Panc1 (cell line): ENCODE results near the gene OGFOD2. TPM values are rescaled to one million over a fixed set of nuclear protein-coding genes. Genes with fewer than 3 reads are reported as not detected.

Experiments
- ATAC-seq: fragments of 200-7000 bp; cut with Tn5 transposase; 2 replicates; pipeline ENCODE4 v1.9.1; 2020; ENCODE audit warnings: mild to moderate bottlenecking, moderate library complexity
- BruUV-seq: library from RNA; stranded (reverse); fragments of 400-500 nt; replicated peaks from 2 replicates; lab custom pipeline; 2021; lab: Mats Ljungman, UMichigan
- CTCF ChIA-PET: fragments of 300-600 bp; sonication (Branson Sonifier 250); formaldehyde crosslinking; loops from one replicate; lab custom pipeline; 2022; ENCODE audit warnings: antibody characterized with exemption; lab: Charles Lee
- POLR2A ChIA-PET: fragments of 300-600 bp; sonication (Branson Sonifier 250); formaldehyde crosslinking; loops from one replicate; lab custom pipeline; 2022; ENCODE audit warnings: antibody characterized with exemption; lab: Charles Lee
- DNase-seq: peaks from one replicate; pipeline ENCODE4 v3.0.0-alpha.2; 2010; ENCODE audit warnings: low read depth, low spot score
- H3K27ac ChIP-seq: 2 replicates; pipeline ENCODE4 v1.5.1; 2011; ENCODE audit warnings: mild to moderate bottlenecking, low read length, inconsistent platforms
- H3K27me3 ChIP-seq: fragments of 200-500 bp; sonication (Bioruptor generic); 2 replicates; pipeline ENCODE4 v1.6.0; 2014; ENCODE audit warnings: low read length, inconsistent platforms; ENCODE audit not compliant: control insufficient read depth, insufficient read depth
- H3K36me3 ChIP-seq: fragments of 200-500 bp; sonication (Bioruptor generic); 2 replicates; pipeline ENCODE4 v1.5.1; 2014; ENCODE audit warnings: inconsistent platforms, mild to moderate bottlenecking, low read length, moderate library complexity; ENCODE audit not compliant: control insufficient read depth, insufficient read depth
- H3K4me1 ChIP-seq: 2 replicates; pipeline ENCODE4 v1.5.1; 2011; ENCODE audit warnings: inconsistent platforms, mild to moderate bottlenecking, low read length, moderate library complexity; ENCODE audit not compliant: control insufficient read depth, insufficient read depth
- H3K4me3 ChIP-seq, 2 experiments: 2 replicates each; pipeline ENCODE4 v1.5.1; 2011 to 2012; ENCODE audit warnings: low read depth in 2 of 2, low read length in 2 of 2, mild to moderate bottlenecking in 2 of 2, inconsistent platforms in 1 of 2, moderate library complexity in 1 of 2
- H3K9me3 ChIP-seq: fragments of 200-500 bp; sonication (Bioruptor generic); 2 replicates; pipeline ENCODE4 v1.5.1; 2014; ENCODE audit warnings: low read depth, mild to moderate bottlenecking, inconsistent platforms, low read length, moderate library complexity; ENCODE audit not compliant: control insufficient read depth, insufficient read depth
- POLR2AphosphoS5 ChIP-seq: IDR thresholded peaks from 2 replicates; pipeline ENCODE4 v1.6.1; 2012; ENCODE audit warnings: mild to moderate bottlenecking, low read depth, low read length, moderate library complexity
- SIN3A ChIP-seq: IDR thresholded peaks from 2 replicates; pipeline ENCODE4 v1.6.1; 2012; ENCODE audit warnings: low read depth, mild to moderate bottlenecking, low read length, moderate library complexity, borderline replicate concordance; ENCODE audit not compliant: insufficient read depth
- TCF7L2 ChIP-seq: IDR thresholded peaks from 2 replicates; pipeline ENCODE4 v1.6.1; 2011; ENCODE audit warnings: mild to moderate bottlenecking, low read depth, low read length, inconsistent platforms
- in situ Hi-C: cut with HindIII; loops from 2 replicates; pipeline ENCODE4 v1.10.0; 2016; ENCODE audit warnings: low sequenced_read_pairs, low pct_unique_long_range_greater_than_20kb
- intact Hi-C: fragments of 100-400 bp; cut with micrococcal nuclease; formaldehyde crosslinking; loops from one replicate; pipeline ENCODE4 v1.10.0; 2022; ENCODE audit not compliant: unreplicated experiment
- total RNA-seq: library from RNA; stranded (reverse); gene quantifications from one replicate; pipeline ENCODE4 v1.2.1, GENCODE V29; 2021; ENCODE audit not compliant: unreplicated experiment
- TF ChIP-seq, protein P1 (sequence below), 2 experiments: IDR thresholded peaks; 2 replicates each; pipeline ENCODE4 v1.6.1; 2011 to 2012; ENCODE audit warnings: low read depth in 2 of 2, control low read depth in 1 of 2, low read length in 1 of 2, mild to moderate bottlenecking in 1 of 2, moderate library complexity in 1 of 2; ENCODE audit not compliant: insufficient read depth in 1 of 2
- TF ChIP-seq, protein P2 (sequence below): fragments of 450-650 bp; IDR thresholded peaks from 2 replicates; pipeline ENCODE4 v1.5.1; 2017; ENCODE audit warnings: mild to moderate bottlenecking

The OGFOD2 gene
- total RNA-seq, 1 experiment from 2014 or later: 32.0 TPM

DNA sequence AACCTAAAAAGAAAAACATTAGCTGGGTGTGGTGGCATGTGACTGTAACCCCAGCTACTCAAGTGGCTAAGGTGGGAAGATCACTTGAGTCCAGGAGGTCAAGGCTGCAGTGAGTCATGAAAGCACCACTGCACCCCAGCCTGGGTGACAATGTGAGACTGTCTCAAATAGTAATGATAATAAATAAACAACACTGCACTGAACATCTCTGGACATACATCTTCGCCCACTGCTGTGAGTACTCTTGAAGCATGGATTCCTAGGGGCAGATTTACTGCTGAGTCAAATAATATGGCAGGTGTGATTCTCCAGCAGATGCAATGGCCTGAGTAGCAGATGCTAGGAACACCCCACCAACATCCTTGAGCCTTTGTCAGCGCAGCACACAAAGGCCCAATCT lies 32.4 kb upstream of the OGFOD2 start:
- POLR2A ChIA-PET: interaction anchor here (0.6 kb wide), 4 partner anchors 35 to 442 kb away, joined by 3 to 7 read pairs (median 5); partner anchors contain the start of gene ZCCHC8
- ATAC-seq (no peak), DNase-seq (no peak)
- Histone ChIP-seq H3K4me3 (no peak overlapping the region), H3K9me3 (no peaks in the 10 kb centered on the region), H3K4me1 (peaks cover 50% of the 10 kb centered on the region), H3K27me3 (no peaks in the 10 kb centered on the region), H3K27ac (peak overlapping the region; percentile 93), H3K36me3 (no peaks in the 10 kb centered on the region)
- BruUV-seq: no TSS peak
- CTCF ChIA-PET: interaction anchor here (0.7 kb wide), 1 partner anchor 82 kb away, joined by 5 read pairs; no protein-coding TSS in a partner anchor
- intact Hi-C loops (loop anchor here (5.0 kb wide), 1 partner anchor 45 kb away; the partner anchor contains the start of gene VPS37B), in situ Hi-C loops (no loop called here)
- TF ChIP-seq TCF7L2 (no peak), POLR2AphosphoS5 (no peak), SIN3A (no peak)
- TF ChIP-seq, protein P1, sequence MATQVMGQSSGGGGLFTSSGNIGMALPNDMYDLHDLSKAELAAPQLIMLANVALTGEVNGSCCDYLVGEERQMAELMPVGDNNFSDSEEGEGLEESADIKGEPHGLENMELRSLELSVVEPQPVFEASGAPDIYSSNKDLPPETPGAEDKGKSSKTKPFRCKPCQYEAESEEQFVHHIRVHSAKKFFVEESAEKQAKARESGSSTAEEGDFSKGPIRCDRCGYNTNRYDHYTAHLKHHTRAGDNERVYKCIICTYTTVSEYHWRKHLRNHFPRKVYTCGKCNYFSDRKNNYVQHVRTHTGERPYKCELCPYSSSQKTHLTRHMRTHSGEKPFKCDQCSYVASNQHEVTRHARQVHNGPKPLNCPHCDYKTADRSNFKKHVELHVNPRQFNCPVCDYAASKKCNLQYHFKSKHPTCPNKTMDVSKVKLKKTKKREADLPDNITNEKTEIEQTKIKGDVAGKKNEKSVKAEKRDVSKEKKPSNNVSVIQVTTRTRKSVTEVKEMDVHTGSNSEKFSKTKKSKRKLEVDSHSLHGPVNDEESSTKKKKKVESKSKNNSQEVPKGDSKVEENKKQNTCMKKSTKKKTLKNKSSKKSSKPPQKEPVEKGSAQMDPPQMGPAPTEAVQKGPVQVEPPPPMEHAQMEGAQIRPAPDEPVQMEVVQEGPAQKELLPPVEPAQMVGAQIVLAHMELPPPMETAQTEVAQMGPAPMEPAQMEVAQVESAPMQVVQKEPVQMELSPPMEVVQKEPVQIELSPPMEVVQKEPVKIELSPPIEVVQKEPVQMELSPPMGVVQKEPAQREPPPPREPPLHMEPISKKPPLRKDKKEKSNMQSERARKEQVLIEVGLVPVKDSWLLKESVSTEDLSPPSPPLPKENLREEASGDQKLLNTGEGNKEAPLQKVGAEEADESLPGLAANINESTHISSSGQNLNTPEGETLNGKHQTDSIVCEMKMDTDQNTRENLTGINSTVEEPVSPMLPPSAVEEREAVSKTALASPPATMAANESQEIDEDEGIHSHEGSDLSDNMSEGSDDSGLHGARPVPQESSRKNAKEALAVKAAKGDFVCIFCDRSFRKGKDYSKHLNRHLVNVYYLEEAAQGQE (IDR thresholded peaks at IDR 0.05; ENCODE audit: insufficient read depth in 1 of 2, low read depth in 2 of 2, low read length in 1 of 2): no peak
- TF ChIP-seq, protein P2, sequence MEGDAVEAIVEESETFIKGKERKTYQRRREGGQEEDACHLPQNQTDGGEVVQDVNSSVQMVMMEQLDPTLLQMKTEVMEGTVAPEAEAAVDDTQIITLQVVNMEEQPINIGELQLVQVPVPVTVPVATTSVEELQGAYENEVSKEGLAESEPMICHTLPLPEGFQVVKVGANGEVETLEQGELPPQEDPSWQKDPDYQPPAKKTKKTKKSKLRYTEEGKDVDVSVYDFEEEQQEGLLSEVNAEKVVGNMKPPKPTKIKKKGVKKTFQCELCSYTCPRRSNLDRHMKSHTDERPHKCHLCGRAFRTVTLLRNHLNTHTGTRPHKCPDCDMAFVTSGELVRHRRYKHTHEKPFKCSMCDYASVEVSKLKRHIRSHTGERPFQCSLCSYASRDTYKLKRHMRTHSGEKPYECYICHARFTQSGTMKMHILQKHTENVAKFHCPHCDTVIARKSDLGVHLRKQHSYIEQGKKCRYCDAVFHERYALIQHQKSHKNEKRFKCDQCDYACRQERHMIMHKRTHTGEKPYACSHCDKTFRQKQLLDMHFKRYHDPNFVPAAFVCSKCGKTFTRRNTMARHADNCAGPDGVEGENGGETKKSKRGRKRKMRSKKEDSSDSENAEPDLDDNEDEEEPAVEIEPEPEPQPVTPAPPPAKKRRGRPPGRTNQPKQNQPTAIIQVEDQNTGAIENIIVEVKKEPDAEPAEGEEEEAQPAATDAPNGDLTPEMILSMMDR: no peak

DNA sequence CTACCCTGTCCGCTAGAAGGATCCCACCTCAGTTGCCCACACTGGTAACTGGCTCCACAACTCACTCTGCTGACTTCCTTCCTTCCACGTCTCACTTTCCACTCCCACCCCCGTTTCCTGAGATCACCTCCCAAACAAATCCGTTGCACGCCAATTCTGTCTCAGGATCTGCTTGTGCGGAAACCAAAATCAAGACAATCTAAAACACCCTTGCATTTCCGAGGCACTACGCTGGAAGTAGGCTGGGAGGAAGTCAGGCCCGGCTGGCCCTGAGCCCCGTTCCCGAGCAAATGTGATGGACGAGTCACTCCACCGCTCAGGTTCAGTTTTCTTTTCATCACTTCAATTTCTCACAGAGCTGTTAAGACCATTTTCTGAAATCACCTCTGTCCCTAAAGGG lies 31.8 kb upstream of the OGFOD2 start:
- Histone ChIP-seq H3K27ac (peak overlapping the region; percentile 93), H3K9me3 (no peaks in the 10 kb centered on the region), H3K4me3 (no peak overlapping the region; a peak in 1 of 4 replicates), H3K36me3 (no peaks in the 10 kb centered on the region), H3K4me1 (peaks cover 51% of the 10 kb centered on the region), H3K27me3 (no peaks in the 10 kb centered on the region)
- CTCF ChIA-PET: interaction anchor here (0.7 kb wide), 1 partner anchor 83 kb away, joined by 5 read pairs; no protein-coding TSS in a partner anchor
- ATAC-seq: no peak
- no peak for DNase-seq
- POLR2A ChIA-PET: no interaction called here
- TF ChIP-seq TCF7L2 (no peak), SIN3A (no peak), POLR2AphosphoS5 (no peak)
- TF ChIP-seq, protein P1 (IDR thresholded peaks at IDR 0.05; ENCODE audit: insufficient read depth in 1 of 2, low read depth in 2 of 2, low read length in 1 of 2): no peak
- TF ChIP-seq, protein P2: no peak
- TSS peak; percentile 73 for BruUV-seq
- in situ Hi-C loops: no loop called here
- intact Hi-C loops: loop anchor here (5.0 kb wide), 1 partner anchor 46 kb away; the partner anchor contains the start of gene VPS37B
